ENCODE results near the gene TGFBR3. TPM values are rescaled to one million over a fixed set of nuclear protein-coding genes. Genes with fewer than 3 reads are reported as not detected.

The TGFBR3 gene
- total and polyA plus RNA-seq, 2 of the 8 experiments (the other 6 are each of a cell fraction or from before 2014, with no cell fraction given), result 2.0 to 6.1 TPM

DNA sequence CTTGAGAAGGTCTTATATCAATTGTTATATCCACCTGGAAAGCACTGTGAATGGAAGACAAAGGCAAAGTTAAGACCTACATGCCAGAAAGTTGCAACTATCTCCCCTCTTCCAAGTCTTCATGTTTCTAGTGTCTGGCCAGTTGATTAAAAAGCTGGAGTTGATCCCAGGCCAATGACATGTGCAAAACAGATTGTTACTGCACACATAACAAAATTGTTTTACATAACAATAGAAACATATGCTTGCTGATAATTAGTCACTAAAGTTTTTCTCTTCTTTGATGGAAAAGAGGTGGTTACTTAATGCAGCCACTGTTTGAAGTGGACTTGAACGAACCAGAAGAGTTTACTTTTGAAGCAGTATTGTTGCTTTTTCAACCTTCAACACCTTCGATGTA, 158.2 kb downstream of the TGFBR3 start:
- Histone ChIP-seq H2BK20ac (ENCODE audit: low read length) (no peak overlapping the region), H4K8ac (ENCODE audit: extremely low read depth, insufficient read depth, low read length) (no peak overlapping the region), H3K79me2 (ENCODE audit: control insufficient read depth in 1 of 2, insufficient read depth in 2 of 2, low read length in 2 of 2) (no peaks in the 10 kb centered on the region), H2BK15ac (ENCODE audit: low read length) (no peak overlapping the region), H3K23me2 (ENCODE audit: low read depth, low read length) (no peaks in the 10 kb centered on the region; the same call in 1 of the 2 replicates), H3K14ac (ENCODE audit: insufficient read length) (no peak overlapping the region), H3K18ac (ENCODE audit: extremely low read depth, low read length) (no peak overlapping the region), H2AFZ (ENCODE audit: low read length) (no peak overlapping the region), H2AK5ac (ENCODE audit: low read depth, low read length) (no peak overlapping the region), H3K4me2 (ENCODE audit: insufficient read depth in 1 of 2, low read depth in 2 of 2, low read length in 2 of 2) (no peak overlapping the region), H3K9me3 (ENCODE audit: insufficient read depth in 2 of 2, low read depth in 1 of 2, low read length in 1 of 2) (no peaks in the 10 kb centered on the region), H3K4me1 (replicated peaks in 1 of 4; ENCODE audit: control insufficient read depth in 3 of 4, insufficient read depth in 4 of 4, low read length in 3 of 4) (peaks cover 0 to 5% (median 2%) of the 10 kb centered on the region in 4 experiments; a peak in 2 of 7 replicates), H3K27ac (ENCODE audit: low read depth, low read length) (no peak overlapping the region), H4K91ac (replicated peaks; ENCODE audit: insufficient read length, low read length) (no peak overlapping the region), H3K23ac (ENCODE audit: insufficient read length) (no peak overlapping the region), H2BK12ac (ENCODE audit: low read depth, low read length) (no peak overlapping the region), H3K36me3 (ENCODE audit: control insufficient read depth in 2 of 4, insufficient read depth in 4 of 4, low read length in 3 of 4) (no peaks in the 10 kb centered on the region), H3K4ac (replicated peaks; ENCODE audit: insufficient read length, low read depth, low read length) (no peak overlapping the region), H4K20me1 (replicated peaks in 1 of 2; ENCODE audit: control insufficient read depth in 1 of 2, insufficient read depth in 2 of 2, low read length in 2 of 2) (no peaks in the 10 kb centered on the region), H3K27me3 (replicated peaks in 1 of 4; ENCODE audit: control insufficient read depth in 3 of 4, extremely low read depth in 1 of 4, insufficient read depth in 3 of 4, low read length in 3 of 4) (no peaks in the 10 kb centered on the region), H3K4me3 (ENCODE audit: extremely low read depth in 1 of 4, insufficient read depth in 2 of 4, low read depth in 3 of 4, low read length in 4 of 4) (no peak overlapping the region), H4K5ac (ENCODE audit: insufficient read length, low read depth, low read length) (no peak overlapping the region), H3K56ac (replicated peaks; ENCODE audit: insufficient read length, low read depth, low read length) (no peak overlapping the region), H3K9ac (replicated peaks in 1 of 4; ENCODE audit: extremely low read depth in 1 of 4, low read depth in 3 of 4, low read length in 3 of 4) (no peak overlapping the region), H2BK120ac (replicated peaks; ENCODE audit: low read depth, low read length) (no peak overlapping the region), H3K79me1 (ENCODE audit: low read depth, low read length) (no peaks in the 10 kb centered on the region), H2BK5ac (ENCODE audit: low read depth, low read length) (no peak overlapping the region)
- TF ChIP-seq HDAC2 (IDR thresholded peaks at IDR 0.05; ENCODE audit: borderline replicate concordance in 1 of 2, low read depth in 2 of 2, low read length in 2 of 2) (no peak), JUND (IDR thresholded peaks at IDR 0.05; ENCODE audit: low read length) (no peak), BCL11A (IDR thresholded peaks at IDR 0.05; ENCODE audit: low read depth in 2 of 2, low read length in 2 of 2) (no peak), KDM4A (IDR thresholded peaks at IDR 0.05; ENCODE audit: low read depth, low read length, severe bottlenecking) (no peak), NANOG (IDR thresholded peaks at IDR 0.05; ENCODE audit: insufficient read depth, low read depth, low read length, poor library complexity, severe bottlenecking) (no peak)
- POLR2A ChIA-PET (ENCODE audit: partially characterized antibody), result no interaction called here
- 80% methylated on average over 2 of the region's 2 CpGs; no CpG with 5 or more reads in 1 of the 2 experiments for WGBS, 2 experiments (ENCODE audit: extremely low coverage in 1 of 2, insufficient coverage in 1 of 2, insufficient read length in 1 of 2, insufficient replicate concordance in 2 of 2, low coverage in 1 of 2, low lambda C conversion rate in 2 of 2, missing lambda C conversion rate in 1 of 2)
- FAIRE-seq (no peak), DNase-seq (ENCODE audit: low read depth in 1 of 2, low spot score in 2 of 2) (no peak)
- CTCF ChIA-PET (ENCODE audit: partially characterized antibody), result no interaction called here

All from H1 (cell line).